Cardiac muscle cell (in vitro differentiated cells and primary cell): ENCODE data around the gene UGGT2. TPM values are rescaled to one million over a fixed set of nuclear protein-coding genes. Genes with fewer than 3 reads are reported as not detected.
"Not testable (repeated sequence)": the region's sequence is repeated elsewhere in the genome, so short reads cannot be mapped to it uniquely, and the experiment has no call there.

Experiments
- DNase-seq, 2 donors: peaks; one replicate each; pipeline versions ENCODE4 v3.0.0 to v3.0.0-alpha.2; 2010 to 2017; ENCODE audit warnings: low read depth in 1 of 2, low spot score in 1 of 2
- H3K27ac ChIP-seq: fragments of 200-600 bp; sonication (generic); 2 replicates; pipeline ENCODE4 v1.5.1; 2016
- H3K27me3 ChIP-seq: fragments of 200-600 bp; sonication (generic); 2 replicates; pipeline ENCODE4 v1.6.0; 2016; ENCODE audit warnings: control low read depth
- H3K36me3 ChIP-seq: fragments of 200-600 bp; sonication (generic); 2 replicates; pipeline ENCODE4 v1.5.1; 2016; ENCODE audit warnings: control low read depth
- H3K4me1 ChIP-seq: fragments of 200-600 bp; sonication (generic); 2 replicates; pipeline ENCODE4 v1.8.1; 2017; ENCODE audit warnings: low read depth, mild to moderate bottlenecking, mixed run types
- H3K4me3 ChIP-seq: fragments of 200-600 bp; sonication (generic); 2 replicates; pipeline ENCODE4 v1.5.1; 2016; ENCODE audit warnings: mild to moderate bottlenecking
- H3K9me3 ChIP-seq: fragments of 200-600 bp; sonication (generic); 2 replicates; pipeline ENCODE4 v1.5.1; 2017; ENCODE audit warnings: low read depth, mild to moderate bottlenecking, control low read depth
- CTCF ChIP-seq: IDR thresholded peaks from 2 replicates; pipeline ENCODE4 v1.5.1; 2012; ENCODE audit warnings: low read depth, mild to moderate bottlenecking, low read length
- polyA plus RNA-seq: library from polyadenylated mRNA; unstranded; fragments of >200 nt; fragmentation: Nextera tagmentation; extraction: Ambion mirVana; gene quantifications from 2 replicates; pipeline ENCODE4 v1.2.1, GENCODE V29; 2016
- total RNA-seq: library from RNA; depleted of rRNA; stranded (reverse); fragments of >200 nt; gene quantifications from 2 replicates; pipeline ENCODE4 v1.2.3, GENCODE V29; 2016

UGGT2 gene
- total and polyA plus RNA-seq, 2 experiments from 2014 or later = 23.3 to 43.6 TPM

DNA sequence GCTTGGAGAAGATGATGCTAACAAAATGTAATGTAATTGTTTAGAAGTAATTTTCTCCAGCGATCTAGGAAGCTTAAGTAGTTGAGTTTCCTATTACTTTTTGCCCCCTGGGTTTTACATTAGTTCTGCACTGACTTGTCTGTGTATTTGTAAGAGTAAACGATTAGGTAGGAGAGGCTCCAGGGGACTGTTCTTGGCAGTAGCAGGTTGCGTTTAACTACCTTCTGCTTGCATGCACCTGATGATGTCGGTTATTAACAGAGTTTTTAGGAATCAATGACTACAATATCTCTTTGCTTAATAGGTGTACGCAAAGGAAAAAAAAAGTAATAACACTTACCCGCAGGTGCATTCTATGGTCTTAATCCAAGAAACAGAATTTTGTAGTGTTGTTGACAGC is 18.3 kb upstream of the UGGT2 start:
- no peak overlapping the region for H3K27ac ChIP-seq
- H3K9me3 ChIP-seq = no peaks in the 10 kb centered on the region
- TF ChIP-seq CTCF = no peak
- DNase-seq = no peak
- no peaks in the 10 kb centered on the region for H3K4me1 ChIP-seq
- no peaks in the 10 kb centered on the region for H3K27me3 ChIP-seq
- no peaks in the 10 kb centered on the region for H3K36me3 ChIP-seq
- no peak overlapping the region for H3K4me3 ChIP-seq

GRCh38 chr13:96068729-96069128 is 15.5 kb upstream of the UGGT2 start:
- Histone ChIP-seq H3K36me3 (no peaks in the 10 kb centered on the region), H3K27ac (no peak overlapping the region), H3K4me1 (no peaks in the 10 kb centered on the region), H3K27me3 (peaks cover 5% of the 10 kb centered on the region), H3K9me3 (no peaks in the 10 kb centered on the region), H3K4me3 (no peak overlapping the region)
- no peak for DNase-seq
- no peak for TF ChIP-seq CTCF

DNA sequence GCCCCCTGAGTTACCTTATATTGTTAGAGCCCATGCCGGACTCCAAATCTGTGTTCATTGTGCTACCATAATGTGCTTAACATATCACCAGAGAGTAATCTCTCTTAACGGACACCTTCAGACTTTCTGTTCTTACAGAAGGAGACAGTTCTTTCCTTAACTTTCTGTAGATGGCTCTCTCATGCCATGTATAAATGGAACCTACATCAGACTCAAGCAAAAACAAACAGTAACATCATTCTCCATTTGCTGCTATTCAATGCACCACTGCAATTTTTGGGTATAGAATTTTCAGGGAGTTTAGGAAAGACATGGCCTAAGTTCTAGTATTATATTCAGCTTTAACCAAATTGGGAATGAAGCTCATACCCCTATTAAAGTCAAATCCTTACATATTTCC is 12.6 kb upstream of the UGGT2 start:
- H3K36me3 ChIP-seq = no peaks in the 10 kb centered on the region
- no peaks in the 10 kb centered on the region for H3K9me3 ChIP-seq
- TF ChIP-seq CTCF = no peak
- no peaks in the 10 kb centered on the region for H3K4me1 ChIP-seq
- peaks cover 5% of the 10 kb centered on the region for H3K27me3 ChIP-seq
- DNase-seq = no peak
- H3K4me3 ChIP-seq = no peak overlapping the region
- H3K27ac ChIP-seq = no peak overlapping the region

DNA sequence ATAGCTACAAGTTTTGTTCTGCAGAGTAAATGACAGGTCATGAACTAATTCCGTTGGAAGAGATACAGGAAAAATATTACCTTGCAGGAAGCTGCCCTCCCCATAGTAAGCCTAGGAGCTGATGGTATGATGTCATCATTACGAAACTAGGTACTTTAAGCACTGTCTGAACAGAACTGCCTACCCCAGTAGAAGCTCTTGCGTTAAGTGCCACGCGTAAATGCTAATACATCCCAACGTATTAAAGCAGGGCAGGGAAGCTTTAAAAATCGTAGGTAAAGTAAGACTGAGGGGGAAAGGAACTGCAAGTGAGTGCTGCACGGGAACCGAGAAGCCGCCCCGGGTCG is 572 bp downstream of the UGGT2 start:
- DNase-seq = peak; percentile 6 to 68
- Histone ChIP-seq H3K4me1 (no peaks in the 10 kb centered on the region), H3K4me3 (peak overlapping the region; percentile 61), H3K27ac (no peak overlapping the region), H3K36me3 (no peaks in the 10 kb centered on the region), H3K9me3 (no peaks in the 10 kb centered on the region), H3K27me3 (no peaks in the 10 kb centered on the region)
- TF ChIP-seq CTCF = no peak

GRCh38 chr13:96051946-96052345 is 1.3 kb downstream of the UGGT2 start:
- H3K9me3 ChIP-seq, H3K4me3 ChIP-seq, DNase-seq, H3K27me3 ChIP-seq, H3K27ac ChIP-seq, H3K36me3 ChIP-seq, H3K4me1 ChIP-seq: not testable (repeated sequence)

- H3K4me1 ChIP-seq, H3K9me3 ChIP-seq, H3K4me3 ChIP-seq, H3K27ac ChIP-seq, H3K36me3 ChIP-seq, H3K27me3 ChIP-seq, DNase-seq: not testable (repeated sequence)
Measured at GRCh38 chr13:96051491-96051890, 1.7 kb downstream of the UGGT2 start.

DNA sequence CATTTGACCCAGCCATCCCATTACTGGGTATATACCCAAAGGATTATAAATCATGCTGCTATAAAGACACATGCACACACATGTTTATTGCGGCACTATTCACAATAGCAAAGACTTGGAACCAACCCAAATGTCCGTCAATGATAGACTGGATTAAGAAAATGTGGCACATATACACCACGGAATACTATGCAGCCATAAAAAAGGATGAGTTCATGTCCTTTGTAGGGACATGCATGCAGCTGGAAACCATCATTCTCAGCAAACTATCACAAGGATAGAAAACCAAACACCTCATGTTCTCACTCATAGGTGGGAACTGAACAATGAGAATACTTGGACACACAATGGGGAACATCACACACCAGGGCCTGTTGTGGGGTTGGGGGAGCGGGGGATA is 2.2 kb downstream of the UGGT2 start:
- not testable (repeated sequence) for H3K27ac ChIP-seq, H3K36me3 ChIP-seq, H3K27me3 ChIP-seq, H3K9me3 ChIP-seq, DNase-seq, H3K4me1 ChIP-seq, H3K4me3 ChIP-seq

DNA sequence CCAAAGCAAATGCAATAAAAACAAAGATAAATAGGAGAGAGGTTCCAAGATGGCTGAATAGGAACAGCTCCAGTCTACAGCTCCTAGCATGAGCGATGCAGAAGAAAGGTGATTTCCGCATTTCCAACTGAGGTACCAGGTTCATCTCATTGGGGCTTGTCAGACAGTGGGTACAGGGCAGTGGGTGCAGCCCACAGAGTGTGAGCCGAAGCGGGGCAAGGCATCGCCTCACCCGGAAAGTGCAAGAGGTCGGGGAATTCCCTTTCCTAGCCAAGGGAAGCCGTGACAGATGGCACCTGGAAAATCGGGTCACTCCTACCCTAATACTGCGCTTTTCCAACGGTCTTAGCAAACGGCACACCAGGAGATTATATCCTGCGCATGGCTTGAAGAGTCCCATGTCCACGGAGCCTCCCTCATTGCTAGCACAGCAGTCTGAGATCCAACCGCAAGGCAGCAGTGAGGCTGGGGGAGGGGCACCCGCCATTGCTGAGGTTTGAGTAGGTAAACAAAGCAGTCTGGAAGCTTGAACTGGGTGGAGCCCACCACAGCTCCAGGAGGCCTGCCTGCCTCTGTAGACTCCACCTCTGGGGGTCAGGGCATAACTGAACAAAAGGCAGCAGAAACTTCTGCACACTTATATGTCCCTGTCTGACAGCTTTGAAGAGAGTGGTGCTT is 6.6 kb downstream of the UGGT2 start:
- not testable (repeated sequence) for H3K4me3 ChIP-seq

More for the DNA sequence above, 6.6 kb downstream of the UGGT2 start:
- H3K4me1 ChIP-seq, H3K9me3 ChIP-seq, H3K27me3 ChIP-seq, H3K36me3 ChIP-seq, DNase-seq, H3K27ac ChIP-seq: not testable (repeated sequence)
